Endometrial microvascular endothelial cells (primary cell): ENCODE data around the gene C1QTNF3. TPM values are rescaled to one million over a fixed set of nuclear protein-coding genes. Genes with fewer than 3 reads are reported as not detected.

Source experiments
- in situ Hi-C: cut with HindIII; loops from 2 replicates; pipeline ENCODE4 v1.10.0; 2017; ENCODE audit warnings: low sequenced_read_pairs, low pct_unique_long_range_greater_than_20kb; ENCODE audit errors: inconsistent ontology term
- total RNA-seq: library from RNA; depleted of rRNA; stranded (reverse); fragments of >200 nt; gene quantifications from one replicate; pipeline ENCODE4 v1.2.3, GENCODE V29; 2015; ENCODE audit errors: inconsistent ontology term

C1QTNF3 gene
- total RNA-seq, 1 donor from 2014 or later, result 7.0 TPM

DNA sequence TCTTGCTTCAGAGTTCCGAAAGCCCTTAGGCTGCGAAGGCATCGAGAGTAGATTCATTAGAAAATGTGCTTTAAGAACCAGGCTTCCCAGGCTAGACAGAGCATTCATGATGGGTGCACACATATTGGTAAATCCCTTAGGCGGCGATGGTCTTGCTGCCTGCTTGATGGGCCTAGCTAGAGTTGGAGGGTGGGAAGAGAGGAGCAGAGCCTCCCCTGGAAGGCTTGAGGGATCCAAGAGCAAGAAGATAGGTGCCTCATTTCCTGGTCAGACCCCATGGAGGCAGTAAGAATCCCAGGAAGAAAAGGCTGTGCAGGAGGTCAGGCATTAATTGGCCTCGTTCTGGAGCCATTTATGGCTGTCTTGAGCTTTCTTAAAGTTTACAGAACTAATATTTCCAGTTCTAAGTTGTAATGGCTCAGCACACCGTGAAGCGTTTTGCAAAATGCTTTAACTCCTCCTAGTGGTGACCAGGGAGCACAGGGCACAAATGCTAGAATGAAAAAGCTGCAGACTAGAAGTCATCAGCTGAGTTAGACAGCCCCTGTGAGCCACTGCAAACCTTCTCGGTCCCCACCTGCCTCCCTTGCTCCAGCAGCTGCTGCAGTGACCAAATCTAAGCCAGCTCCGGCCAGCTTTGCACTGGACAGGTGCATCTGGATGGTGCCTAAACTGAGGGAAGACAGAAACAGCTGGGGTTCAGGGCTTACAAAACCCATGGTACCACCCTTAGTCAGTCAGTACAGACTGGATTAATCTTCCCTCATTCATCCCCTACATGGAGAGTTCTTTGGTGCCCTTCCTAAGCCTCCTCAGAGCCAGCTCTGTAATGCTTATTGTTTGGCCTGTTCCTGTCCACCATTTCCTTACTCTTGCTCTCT lies 73.2 kb downstream of the C1QTNF3 start:
- in situ Hi-C loops, result no loop called here

DNA sequence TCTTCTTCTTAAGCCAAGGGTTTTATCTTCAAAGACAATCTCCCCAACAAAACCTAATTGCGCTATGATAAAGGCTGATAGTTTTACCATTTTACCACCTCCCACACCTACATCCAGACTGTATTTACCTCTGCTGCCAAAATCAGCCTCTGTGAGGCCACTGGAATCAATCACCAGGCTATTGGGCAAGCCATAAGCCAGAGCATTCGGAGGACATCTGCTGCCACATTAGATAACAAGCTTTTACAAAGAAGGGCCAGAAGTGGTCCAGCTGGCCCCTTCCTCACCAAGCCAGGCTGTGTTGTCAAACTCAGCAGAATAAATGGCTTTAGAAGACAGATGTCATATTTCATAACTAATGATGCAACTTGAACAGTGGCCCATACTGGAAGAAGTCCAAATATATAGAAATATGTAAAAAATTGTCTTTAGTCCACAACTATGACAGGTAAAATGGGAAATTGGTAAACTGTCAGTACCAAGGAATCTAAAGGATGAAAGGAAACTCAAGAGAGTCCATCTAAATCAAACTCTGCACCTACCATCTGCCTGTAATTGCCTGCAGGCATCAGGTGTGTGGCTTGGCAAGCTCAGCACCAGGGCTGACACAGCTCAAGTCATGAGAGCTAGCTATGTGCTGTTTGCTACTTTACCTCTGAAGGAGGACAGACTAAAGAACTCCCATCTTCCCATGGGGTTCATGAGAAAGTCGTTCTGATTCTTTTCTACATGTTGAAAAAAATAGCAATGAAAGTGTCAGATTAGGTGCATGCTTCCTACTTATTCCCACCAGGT lies 74.6 kb downstream of the C1QTNF3 start:
- in situ Hi-C loops, result no loop called here

Other genes starting within 250 kb of the C1QTNF3 start
- gene ADAMTS12, start 151.2 kb downstream of the C1QTNF3 start, total RNA-seq, result 0.84 TPM
- not detected for gene RXFP3, start 106.8 kb downstream of the C1QTNF3 start, total RNA-seq
- gene SLC45A2, start 58.5 kb downstream of the C1QTNF3 start, total RNA-seq, result not detected
- gene AMACR, start 35.2 kb downstream of the C1QTNF3 start, total RNA-seq, result 8.4 TPM